Measurements from ENCODE around the gene AMER1.

Gene AMER1

DNA sequence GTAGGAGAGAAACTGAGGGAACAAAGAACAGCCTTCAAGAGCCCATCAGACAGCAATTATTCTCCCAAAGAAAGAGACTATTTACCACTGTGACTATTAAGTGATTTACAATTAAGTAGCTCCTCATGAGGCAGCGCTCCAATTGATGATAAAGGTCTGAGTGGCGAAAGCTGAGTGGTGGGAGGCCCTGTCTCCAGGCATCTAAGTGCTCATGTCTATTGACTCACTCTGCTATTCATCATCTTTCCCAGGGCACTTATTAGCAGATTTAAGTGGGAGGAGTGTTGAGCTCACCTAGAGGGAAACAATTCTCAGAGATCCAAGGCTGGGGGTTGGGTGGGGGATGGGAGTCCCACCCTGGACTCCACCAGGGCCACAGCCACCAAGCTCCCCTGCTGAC lies 23.3 kb downstream of the AMER1 start:
- no peak for DNase-seq

DNA sequence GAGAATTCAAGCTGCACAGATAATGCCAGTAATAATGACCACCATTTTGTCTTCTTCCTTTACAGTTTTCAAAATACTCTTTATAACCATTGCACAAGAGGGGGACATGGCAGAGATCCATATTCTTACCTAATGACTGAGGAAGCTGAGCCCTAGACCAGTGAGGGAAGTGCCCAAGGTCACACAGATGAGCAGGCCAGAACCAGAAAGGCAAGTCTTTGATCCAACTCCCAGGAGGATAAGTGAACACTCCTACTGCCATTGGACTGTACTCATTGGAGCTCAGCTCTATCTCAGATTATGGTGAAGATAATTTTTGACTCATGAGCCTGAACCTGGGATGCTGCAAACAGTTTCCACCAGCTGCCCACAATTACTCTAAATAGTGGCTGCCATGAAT lies 28.6 kb downstream of the AMER1 start:
- no peak for DNase-seq

DNA sequence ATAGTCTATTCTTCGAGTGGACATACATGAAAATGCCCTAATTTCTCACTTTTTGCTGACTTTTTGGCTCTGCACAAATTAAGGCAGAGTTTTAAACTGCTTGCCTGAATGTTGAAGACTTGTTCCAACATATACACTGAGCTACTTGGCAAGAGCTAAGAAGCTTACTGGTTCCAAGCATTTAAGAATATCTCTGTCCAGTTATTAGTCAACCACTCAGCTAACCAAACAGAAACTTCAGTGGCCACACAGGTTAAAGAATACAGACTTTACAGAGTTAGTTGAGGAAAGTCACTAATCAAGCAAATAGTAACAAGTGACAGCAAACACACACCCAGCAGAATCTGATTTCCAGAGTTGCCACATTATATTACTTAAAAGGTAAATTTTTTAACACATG lies 35.5 kb downstream of the AMER1 start:
- no peak for DNase-seq

DNA sequence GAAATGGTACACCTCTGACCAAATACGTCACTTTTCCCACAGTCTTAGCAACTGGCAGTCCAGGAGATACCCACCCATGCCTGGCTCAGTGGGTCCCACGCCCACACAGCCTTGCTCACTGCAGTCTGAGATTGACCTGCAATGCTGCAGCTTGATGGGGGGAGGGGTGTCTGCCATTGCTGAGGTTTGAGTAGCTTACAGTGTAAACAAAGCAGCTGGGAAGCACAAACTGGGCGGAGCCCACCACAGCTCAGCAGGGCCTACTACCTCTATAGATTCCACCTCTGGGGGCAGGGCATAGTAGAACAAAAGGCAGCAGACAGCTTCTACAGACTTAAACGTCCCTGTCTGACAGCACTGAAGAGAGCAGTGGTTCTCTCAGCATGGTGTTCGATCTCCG lies 52.7 kb downstream of the AMER1 start:
- DNase-seq, result no peak

DNA sequence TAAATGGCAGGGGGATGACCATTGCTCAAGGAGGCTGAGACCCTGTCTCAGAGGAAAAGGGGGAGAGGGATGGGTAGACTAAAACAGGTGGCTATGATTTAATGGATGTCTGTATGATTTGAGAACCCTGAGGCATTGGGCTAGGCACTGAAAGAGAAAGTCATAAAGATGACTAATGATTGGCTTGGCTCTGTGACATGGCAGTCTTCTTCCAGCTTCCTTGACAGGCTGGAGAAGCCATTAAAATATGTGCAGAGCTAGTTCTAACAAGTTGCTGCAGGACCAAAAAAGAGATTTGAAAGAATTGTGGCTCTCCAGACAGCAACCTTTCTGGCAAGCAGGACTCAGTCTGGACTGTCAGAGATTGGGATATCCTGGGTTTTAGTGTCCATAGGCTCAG lies 53.6 kb downstream of the AMER1 start:
- no peak for DNase-seq

DNA sequence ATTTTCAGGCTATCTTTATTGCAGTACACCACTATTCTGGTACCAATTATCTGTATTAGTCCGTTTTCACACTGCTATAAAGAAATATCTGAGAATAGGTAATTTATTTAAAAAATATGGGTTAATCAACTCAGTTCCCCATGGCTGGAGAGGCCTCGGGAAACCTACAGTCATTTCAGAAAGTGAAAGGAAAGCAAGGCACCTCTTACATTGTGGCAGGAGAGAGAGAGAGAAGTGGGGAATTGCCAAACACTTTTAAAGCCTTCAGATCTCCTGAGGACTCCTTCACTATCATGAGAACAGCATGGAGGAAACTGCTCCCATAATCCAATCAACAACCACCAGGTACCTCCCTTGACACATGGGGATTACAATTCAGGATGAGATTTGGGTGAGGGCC lies 54.7 kb downstream of the AMER1 start:
- DNase-seq, result no peak

Measured in activated gamma-delta T cell treated with Interleukin-2 at 50 U/mL for 16 hours (primary cell).